Fibroblast of lung (primary cell): ENCODE results near the gene OBSL1.

ENCODE experiments used
- CTCF ChIP-seq, 2 donors: IDR thresholded peaks in 1 of 2; conservative IDR thresholded peaks in 1 of 2; 1 replicate in 1 of 2; 2 replicates in 1 of 2; pipeline ENCODE4 v1.5.1; 2011 to 2012; ENCODE audit warnings: low read length in 2 of 2, control low read depth in 1 of 2, inconsistent platforms in 1 of 2, low read depth in 1 of 2, mild to moderate bottlenecking in 1 of 2
- EZH2 ChIP-seq: IDR thresholded peaks from 2 replicates; pipeline ENCODE4 v1.5.1; 2012; ENCODE audit warnings: low read length, control low read depth, mild to moderate bottlenecking; ENCODE audit errors: missing control alignments

DNA sequence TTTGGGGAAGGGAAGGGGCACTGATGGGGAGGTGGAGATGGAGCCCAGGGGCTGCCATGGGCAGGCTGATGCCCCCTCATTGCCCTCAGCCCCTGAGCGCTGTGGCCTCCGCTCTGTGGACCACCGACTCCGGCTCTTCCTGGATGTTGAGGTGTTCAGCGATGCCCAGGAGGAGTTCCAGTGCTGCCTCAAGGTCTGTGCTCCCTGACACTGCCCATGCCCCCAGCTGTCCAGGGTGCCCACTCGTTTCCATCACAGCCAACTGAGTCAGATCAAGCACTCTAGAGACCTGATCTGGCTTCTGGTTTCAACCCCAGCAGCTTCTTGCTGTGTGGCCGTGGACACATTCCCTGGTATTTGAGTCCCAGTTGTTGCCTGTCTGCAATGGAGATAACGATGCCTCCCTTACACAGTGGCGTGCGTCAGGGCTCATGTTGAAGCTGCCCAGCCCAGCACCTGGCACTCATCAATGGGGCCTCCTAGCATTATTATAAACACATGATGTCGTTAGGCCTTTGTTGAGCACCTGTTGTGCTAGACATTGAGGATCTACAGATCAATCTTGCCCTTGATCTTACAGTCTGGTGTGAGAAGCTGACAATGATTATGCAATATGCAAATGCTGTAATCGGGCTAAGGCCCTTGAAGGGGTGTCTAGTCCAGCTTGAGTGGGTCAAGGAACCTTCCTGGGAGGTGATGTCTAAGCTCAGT lies 40.7 kb upstream of the OBSL1 start:
- TF ChIP-seq CTCF (conservative IDR thresholded peaks at IDR 0.05 in 1 of 2, IDR thresholded peaks at IDR 0.05 in 1 of 2; ENCODE audit: low read depth in 1 of 2, low read length in 2 of 2) (no peak), EZH2 (no peak)
